Activated T-helper 2 cell treated with anti-CD3 and anti-CD28 coated beads, Interferon-gamma antibody, Interleukin-2, Interleukin-4, amounts not matched to agents 10 μg/mL and 5 μg/mL and 100 μg/mL, durations not matched to agents 14 hours and 24 hours and 36 hours (primary cell): ENCODE data around the gene BGLAP. TPM values are rescaled to one million over a fixed set of nuclear protein-coding genes. Genes with fewer than 3 reads are reported as not detected.
A peak's percentile ranks its signal among the peaks of the same experiment; 100 is the strongest.

ENCODE experiments used
- DNase-seq: peaks from one replicate; pipeline ENCODE4 v3.0.0; 2021; ENCODE audit warnings: low spot score
- H3K27ac Mint-ChIP-seq: one replicate; pipeline ENCODE4 v1.8.0; 2021; ENCODE audit warnings: mixed read lengths
- H3K27me3 Mint-ChIP-seq: one replicate; pipeline ENCODE4 v1.8.0; 2021; ENCODE audit warnings: low read depth, mixed read lengths
- H3K36me3 Mint-ChIP-seq: one replicate; pipeline ENCODE4 v1.8.0; 2021; ENCODE audit warnings: low read depth, mixed read lengths
- H3K4me1 Mint-ChIP-seq: one replicate; pipeline ENCODE4 v1.8.0; 2021; ENCODE audit warnings: low read depth, mixed read lengths
- H3K4me3 Mint-ChIP-seq: one replicate; pipeline ENCODE4 v1.8.0; 2021; ENCODE audit warnings: low read depth, mild to moderate bottlenecking, moderate library complexity, mixed read lengths
- H3K9me3 Mint-ChIP-seq: one replicate; pipeline ENCODE4 v1.8.0; 2021; ENCODE audit warnings: mixed read lengths
- intact Hi-C: fragments of 100-400 bp; cut with micrococcal nuclease; formaldehyde crosslinking; loops from one replicate; pipeline ENCODE4 v1.15.1; 2023
- total RNA-seq: library from RNA; stranded (reverse); gene quantifications from 2 replicates; pipeline ENCODE4 v1.2.3, GENCODE V29; 2022

Gene BGLAP
- total RNA-seq = 1.7 and 2.2 TPM in 2 replicates

GRCh38 chr1:156241926-156242325 is at the start of gene BGLAP:
Gene BGLAP, plus strand, starts transcription at chr1:156242184. Its CDS starts 48 bp downstream, at chr1:156242232.
- Mint-ChIP-seq H3K36me3 (peaks cover 31% of the 10 kb centered on the region), H3K27ac (peak within 1 kb of the TSS; percentile 50), H3K27me3 (no peaks in the 10 kb centered on the region), H3K4me3 (no peak within 1 kb of the TSS), H3K9me3 (no peaks in the 10 kb centered on the region), H3K4me1 (peaks cover 17% of the 10 kb centered on the region)
- intact Hi-C loops = no loop called here
- no peak for DNase-seq

- Mint-ChIP-seq H3K27ac (peak overlapping the region; percentile 91), H3K4me1 (peaks cover 48% of the 10 kb centered on the region), H3K4me3 (peak overlapping the region; percentile 95), H3K27me3 (no peaks in the 10 kb centered on the region), H3K36me3 (peaks cover 52% of the 10 kb centered on the region), H3K9me3 (peaks cover 6% of the 10 kb centered on the region)
- intact Hi-C loops = loop anchor here (1.0 to 10.0 kb wide), 4 partner anchors 32 to 218 kb away; partner anchors contain the start of genes ARHGEF2, CCT3, SEMA4A and TSACC
- no peak for DNase-seq
These were observed 48.8 kb upstream of the BGLAP start for GRCh38 chr1:156193208-156193487.

- Mint-ChIP-seq H3K4me3 (peak within 1 kb of the TSS; percentile 95), H3K27ac (peak within 1 kb of the TSS; percentile 91), H3K27me3 (no peaks in the 10 kb centered on the region), H3K36me3 (peaks cover 57% of the 10 kb centered on the region), H3K9me3 (peaks cover 6% of the 10 kb centered on the region), H3K4me1 (peaks cover 54% of the 10 kb centered on the region)
- intact Hi-C loops = loop anchor here (1.0 to 10.0 kb wide), 5 partner anchors 20 to 219 kb away; partner anchors contain the start of genes ARHGEF2, CCT3, PMF1 and SEMA4A
- peak; percentile 97 for DNase-seq
These were observed 48.3 kb upstream of the BGLAP start, which contains the start of gene SLC25A44 for GRCh38 chr1:156193488-156194299. Gene SLC25A44, plus strand, starts transcription at chr1:156194104. Its CDS starts 5,744 bp downstream, at chr1:156199848.

- no peak for DNase-seq
- H3K36me3 Mint-ChIP-seq = peaks cover 59% of the 10 kb centered on the region
- H3K4me1 Mint-ChIP-seq = peaks cover 60% of the 10 kb centered on the region
- H3K27ac Mint-ChIP-seq = peak overlapping the region; percentile 91
- H3K4me3 Mint-ChIP-seq = peak overlapping the region; percentile 95
- no peaks in the 10 kb centered on the region for H3K27me3 Mint-ChIP-seq
- H3K9me3 Mint-ChIP-seq = peaks cover 2% of the 10 kb centered on the region
- intact Hi-C loops = loop anchor here (1.0 to 10.0 kb wide), 4 partner anchors 19 to 219 kb away; partner anchors contain the start of genes ARHGEF2, CCT3, PMF1 and SEMA4A
These were observed 47.7 kb upstream of the BGLAP start for GRCh38 chr1:156194300-156194652.

GRCh38 chr1:156195853-156196252 is 46.1 kb upstream of the BGLAP start:
- H3K36me3 Mint-ChIP-seq = peaks cover 67% of the 10 kb centered on the region

GRCh38 chr1:156196445-156196844 is 45.5 kb upstream of the BGLAP start:
- Mint-ChIP-seq H3K4me1 (peaks cover 70% of the 10 kb centered on the region), H3K36me3 (peaks cover 64% of the 10 kb centered on the region), H3K9me3 (no peaks in the 10 kb centered on the region), H3K4me3 (peak overlapping the region; percentile 19), H3K27ac (peak overlapping the region; percentile 61), H3K27me3 (no peaks in the 10 kb centered on the region)
- intact Hi-C loops = loop anchor here (5.0 to 10.0 kb wide), 2 partner anchors 86 to 222 kb away; partner anchors contain the start of genes ARHGEF2, SMG5 and TMEM79
- DNase-seq = no peak

More at GRCh38 chr1:156195853-156196252, 46.1 kb upstream of the BGLAP start:
- Mint-ChIP-seq H3K4me3 (peak overlapping the region; percentile 95), H3K27me3 (no peaks in the 10 kb centered on the region), H3K4me1 (peaks cover 73% of the 10 kb centered on the region), H3K9me3 (no peaks in the 10 kb centered on the region), H3K27ac (peak overlapping the region; percentile 43)
- DNase-seq = no peak
- intact Hi-C loops = loop anchor here (5.0 to 10.0 kb wide), 2 partner anchors 86 to 221 kb away; partner anchors contain the start of genes ARHGEF2, SMG5 and TMEM79

- Mint-ChIP-seq H3K4me3 (peak overlapping the region; percentile 76), H3K36me3 (peaks cover 61% of the 10 kb centered on the region), H3K27ac (peak overlapping the region; percentile 95), H3K4me1 (peaks cover 55% of the 10 kb centered on the region), H3K9me3 (no peaks in the 10 kb centered on the region), H3K27me3 (no peaks in the 10 kb centered on the region)
- intact Hi-C loops = loop anchor here (1.0 to 10.0 kb wide), 5 partner anchors 14 to 224 kb away; partner anchors contain the start of genes ARHGEF2, PMF1, SMG5 and TMEM79
- no peak for DNase-seq
These were observed 43.1 kb upstream of the BGLAP start for GRCh38 chr1:156198831-156199349.

DNA sequence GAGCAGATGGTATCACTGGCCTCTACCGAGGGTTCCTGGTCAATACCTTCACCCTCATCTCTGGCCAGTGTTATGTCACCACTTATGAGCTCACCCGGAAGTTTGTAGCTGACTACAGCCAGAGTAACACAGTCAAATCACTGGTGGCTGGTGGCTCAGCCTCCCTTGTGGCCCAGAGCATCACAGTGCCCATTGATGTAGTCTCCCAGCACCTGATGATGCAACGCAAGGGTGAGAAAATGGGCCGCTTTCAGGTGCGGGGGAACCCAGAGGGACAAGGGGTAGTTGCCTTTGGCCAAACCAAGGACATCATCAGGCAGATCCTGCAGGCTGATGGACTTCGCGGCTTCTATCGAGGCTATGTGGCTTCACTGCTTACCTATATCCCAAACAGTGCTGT is 41.9 kb upstream of the BGLAP start:
- DNase-seq = no peak
- H3K4me3 Mint-ChIP-seq = peak overlapping the region; percentile 76
- H3K9me3 Mint-ChIP-seq = no peaks in the 10 kb centered on the region
- peak overlapping the region; percentile 95 for H3K27ac Mint-ChIP-seq
- H3K27me3 Mint-ChIP-seq = no peaks in the 10 kb centered on the region
- H3K4me1 Mint-ChIP-seq = peaks cover 49% of the 10 kb centered on the region
- H3K36me3 Mint-ChIP-seq = peaks cover 64% of the 10 kb centered on the region
- intact Hi-C loops = no loop called here

- Mint-ChIP-seq H3K27ac (no peak overlapping the region), H3K27me3 (no peaks in the 10 kb centered on the region), H3K4me1 (peaks cover 26% of the 10 kb centered on the region), H3K4me3 (no peak overlapping the region), H3K9me3 (no peaks in the 10 kb centered on the region), H3K36me3 (peaks cover 60% of the 10 kb centered on the region)
- DNase-seq = no peak
- intact Hi-C loops = no loop called here
These were observed 38.7 kb upstream of the BGLAP start for GRCh38 chr1:156203331-156203730.

DNA sequence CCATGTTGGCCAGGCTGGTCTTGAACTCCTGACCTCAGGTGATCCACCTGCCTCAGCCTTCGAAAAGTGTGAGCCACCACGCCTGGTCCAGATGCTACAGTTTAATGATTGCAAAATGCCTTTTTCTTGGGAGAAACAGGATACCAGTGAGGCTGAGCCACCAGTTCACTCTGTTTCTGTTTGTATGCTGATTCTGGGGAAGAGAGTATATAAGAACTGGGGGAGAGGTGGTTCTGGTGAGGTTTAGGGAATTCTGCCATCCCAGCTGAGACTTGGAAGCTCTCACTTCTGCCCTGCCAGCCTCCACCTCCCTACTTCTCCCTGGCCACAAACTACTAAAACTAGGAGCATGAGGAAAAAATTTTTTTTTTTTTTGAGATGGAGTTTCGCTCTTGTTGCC is 37.3 kb upstream of the BGLAP start:
- Mint-ChIP-seq H3K4me3 (no peak overlapping the region), H3K4me1 (peaks cover 16% of the 10 kb centered on the region), H3K27ac (no peak overlapping the region), H3K27me3 (no peaks in the 10 kb centered on the region), H3K9me3 (no peaks in the 10 kb centered on the region), H3K36me3 (peaks cover 60% of the 10 kb centered on the region)
- DNase-seq = no peak
- intact Hi-C loops = no loop called here

- no peak for DNase-seq
- peak overlapping the region; percentile 97 for H3K27ac Mint-ChIP-seq
- no peaks in the 10 kb centered on the region for H3K9me3 Mint-ChIP-seq
- peaks cover 23% of the 10 kb centered on the region for H3K4me1 Mint-ChIP-seq
- H3K36me3 Mint-ChIP-seq = peaks cover 81% of the 10 kb centered on the region
- no peaks in the 10 kb centered on the region for H3K27me3 Mint-ChIP-seq
- H3K4me3 Mint-ChIP-seq = no peak overlapping the region
- intact Hi-C loops = loop anchor here (10.0 kb wide), 1 partner anchor 294 kb away; the partner anchor contains the start of gene MEF2D
These were observed 30.7 kb upstream of the BGLAP start for GRCh38 chr1:156211243-156211642.

- Mint-ChIP-seq H3K27me3 (no peaks in the 10 kb centered on the region), H3K9me3 (no peaks in the 10 kb centered on the region), H3K27ac (peak overlapping the region; percentile 97), H3K4me3 (peak overlapping the region; percentile 93), H3K36me3 (peaks cover 75% of the 10 kb centered on the region), H3K4me1 (peaks cover 24% of the 10 kb centered on the region)
- intact Hi-C loops = loop anchor here (2.0 to 10.0 kb wide), 2 partner anchors 13 to 293 kb away; partner anchors contain the start of gene MEF2D
- no peak for DNase-seq
These were observed 29.9 kb upstream of the BGLAP start for GRCh38 chr1:156212130-156212529.
